ENCODE results near the gene RAI1.

RAI1 gene

GRCh38 chr17:17846003-17846402 is 164.7 kb downstream of the RAI1 start:
- DNase-seq (ENCODE audit: low spot score) = no peak

- no peak for DNase-seq (ENCODE audit: low spot score)
These were observed 165.4 kb downstream of the RAI1 start for GRCh38 chr17:17846645-17847044.

GRCh38 chr17:17847118-17847689 is 165.9 kb downstream of the RAI1 start:
- DNase-seq (ENCODE audit: low spot score) = no peak

GRCh38 chr17:17847726-17848125 is 166.5 kb downstream of the RAI1 start:
- no peak for DNase-seq (ENCODE audit: low spot score)

GRCh38 chr17:17848311-17849082 is 167.2 kb downstream of the RAI1 start:
- no peak for DNase-seq (ENCODE audit: low spot score)

- DNase-seq (ENCODE audit: low spot score) = peak; percentile 85
These were observed 168.0 kb downstream of the RAI1 start for GRCh38 chr17:17849147-17849820.

- peak; percentile 70 for DNase-seq (ENCODE audit: low spot score)
These were observed 168.7 kb downstream of the RAI1 start for GRCh38 chr17:17849845-17850373.

- no peak for DNase-seq (ENCODE audit: low spot score)
These were observed 170.1 kb downstream of the RAI1 start for GRCh38 chr17:17851103-17852002.

- no peak for DNase-seq (ENCODE audit: low spot score)
These were observed 171.7 kb downstream of the RAI1 start for GRCh38 chr17:17852930-17853329.

- DNase-seq (ENCODE audit: low spot score) = no peak
These were observed 172.7 kb downstream of the RAI1 start for GRCh38 chr17:17853811-17854447.

- no peak for DNase-seq (ENCODE audit: low spot score)
These were observed 174.7 kb downstream of the RAI1 start for GRCh38 chr17:17855976-17856375.

- no peak for DNase-seq (ENCODE audit: low spot score)
These were observed 175.1 kb downstream of the RAI1 start for GRCh38 chr17:17856386-17856785.

GRCh38 chr17:17857496-17857895 is 176.2 kb downstream of the RAI1 start:
- DNase-seq (ENCODE audit: low spot score) = no peak

- DNase-seq (ENCODE audit: low spot score) = peak; percentile 88
These were observed 178.9 kb downstream of the RAI1 start for GRCh38 chr17:17859909-17860765.

GRCh38 chr17:17860766-17861107 is 179.5 kb downstream of the RAI1 start:
- DNase-seq (ENCODE audit: low spot score) = no peak
